SH-SY5Y (cell line): ENCODE data around the gene RFX5.

Experiments
- GATA2 ChIP-seq: IDR thresholded peaks from 2 replicates; pipeline ENCODE4 v1.6.1; 2011; ENCODE audit warnings: mild to moderate bottlenecking, low read depth, low read length
- GATA3 ChIP-seq: IDR thresholded peaks from 2 replicates; pipeline ENCODE4 v1.6.1; 2011; ENCODE audit warnings: low read depth, mild to moderate bottlenecking, low read length, moderate library complexity

The RFX5 gene

GRCh38 chr1:151368393-151369301, 21.6 kb upstream of the RFX5 start:
- TF ChIP-seq GATA2 (no peak), GATA3 (no peak)

- no peak for TF ChIP-seq GATA3
- no peak for TF ChIP-seq GATA2
Observed at GRCh38 chr1:151367658-151368392, 20.8 kb upstream of the RFX5 start.

- TF ChIP-seq GATA2 (no peak), GATA3 (no peak)
Observed at GRCh38 chr1:151364996-151365395, 17.9 kb upstream of the RFX5 start.

DNA sequence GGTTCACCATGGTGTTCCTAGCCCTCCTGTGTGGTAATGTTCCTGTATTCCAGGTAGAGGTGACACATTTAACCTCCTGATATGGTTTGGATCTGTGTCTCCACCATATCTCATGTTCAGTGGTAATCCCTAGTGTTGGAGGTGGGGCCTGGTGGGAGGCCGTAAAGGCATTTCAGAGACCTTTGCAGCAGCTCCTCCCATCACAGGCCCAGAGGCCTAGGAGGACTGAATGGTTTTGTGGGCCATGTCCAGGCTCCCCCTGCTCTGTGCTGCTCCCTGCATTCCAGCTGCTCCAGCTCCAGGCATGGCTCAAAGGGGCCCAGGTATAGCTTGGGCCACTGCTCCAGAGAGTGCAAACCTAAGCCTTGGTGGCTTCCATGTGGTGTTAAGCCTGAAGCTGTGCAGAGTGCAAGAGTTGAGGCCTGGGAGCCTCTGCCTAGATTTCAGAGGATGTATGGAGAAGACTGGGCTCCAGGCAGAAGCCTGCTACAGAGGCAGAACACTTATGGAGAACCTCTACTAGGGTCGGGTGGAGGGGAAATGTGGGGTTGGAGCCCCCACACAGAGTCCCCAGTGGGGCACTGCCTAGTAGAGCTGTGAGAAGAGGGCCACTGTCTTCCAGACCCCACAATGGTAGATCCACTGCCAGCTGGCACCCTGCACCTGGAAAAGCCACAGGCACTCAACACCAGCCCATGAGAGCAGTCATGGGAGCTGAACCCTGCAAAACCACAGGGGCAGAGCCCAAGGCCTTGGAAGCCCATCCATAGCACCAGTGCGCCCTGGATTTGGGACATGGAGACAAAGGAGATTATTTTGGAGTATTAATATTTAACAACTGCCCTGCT, 15.5 kb upstream of the RFX5 start:
- TF ChIP-seq GATA3 (no peak), GATA2 (no peak)

DNA sequence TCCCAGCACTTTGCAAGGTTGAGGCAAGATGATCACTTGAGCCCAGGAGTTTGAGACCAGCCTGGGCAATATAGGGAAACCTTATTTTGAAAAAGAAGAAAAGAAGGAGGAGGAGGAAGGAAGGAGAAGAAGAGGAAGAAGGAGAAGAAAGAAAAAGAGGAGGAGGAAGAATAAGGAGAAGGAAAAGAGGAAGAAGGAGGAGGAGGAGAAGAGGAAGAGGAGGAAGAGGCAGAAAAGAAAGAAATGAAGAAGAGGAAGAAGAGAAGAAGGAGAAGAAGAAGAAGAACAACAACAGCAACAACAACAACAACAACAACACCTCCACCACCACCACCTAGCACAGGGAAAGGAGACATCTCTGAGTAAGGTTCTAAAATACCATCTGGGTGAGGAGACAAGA, 14.8 kb upstream of the RFX5 start:
- no peak for TF ChIP-seq GATA2
- TF ChIP-seq GATA3: no peak

- no peak for TF ChIP-seq GATA3
- no peak for TF ChIP-seq GATA2
Observed at GRCh38 chr1:151356696-151357095, 9.6 kb upstream of the RFX5 start.

GRCh38 chr1:151352021-151352718, 5.1 kb upstream of the RFX5 start:
- no peak for TF ChIP-seq GATA3
- no peak for TF ChIP-seq GATA2

GRCh38 chr1:151347523-151348246, 633 bp upstream of the RFX5 start:
- no peak for TF ChIP-seq GATA2
- TF ChIP-seq GATA3: no peak

- TF ChIP-seq GATA2 (no peak), GATA3 (no peak)
Observed at GRCh38 chr1:151346082-151346768, 827 bp downstream of the RFX5 start.

GRCh38 chr1:151344291-151344690, 2.8 kb downstream of the RFX5 start:
- TF ChIP-seq GATA2 (no peak), GATA3 (no peak)

- TF ChIP-seq GATA3 (no peak), GATA2 (no peak)
Observed at GRCh38 chr1:151343587-151343986, 3.5 kb downstream of the RFX5 start.

GRCh38 chr1:151342569-151342968, 4.5 kb downstream of the RFX5 start:
- no peak for TF ChIP-seq GATA3
- no peak for TF ChIP-seq GATA2

- TF ChIP-seq GATA2: no peak
- TF ChIP-seq GATA3: no peak
Observed at GRCh38 chr1:151342021-151342420, 5.0 kb downstream of the RFX5 start.
